Measurements from ENCODE around the gene ERBB3. TPM values are rescaled to one million over a fixed set of nuclear protein-coding genes. Genes with fewer than 3 reads are reported as not detected.

ERBB3 gene
- total RNA-seq, 2 donors from 2014 or later: 1.4 to 1.9 TPM

GRCh38 chr12:56084958-56085543, 5.1 kb downstream of the ERBB3 start:
- peak; percentile 46 to 62 for ATAC-seq (replicated peaks in 1 of 2)
- no peak overlapping the region for H3K4me3 Mint-ChIP-seq
- H3K36me3 Mint-ChIP-seq (ENCODE audit: insufficient read depth in 2 of 2): no peaks in the 10 kb centered on the region
- peaks cover 19% of the 10 kb centered on the region for H3K27me3 Mint-ChIP-seq (ENCODE audit: low read depth)
- peak; percentile 48 to 59 for DNase-seq
- no peaks in the 10 kb centered on the region for H3K9me3 Mint-ChIP-seq
- no peak overlapping the region for H3K27ac Mint-ChIP-seq
- H3K4me1 Mint-ChIP-seq (ENCODE audit: low read depth): peaks cover 4% of the 10 kb centered on the region

- DNase-seq (no peak), ATAC-seq (replicated peaks in 1 of 2) (no peak)
- Mint-ChIP-seq H3K4me1 (ENCODE audit: low read depth) (no peaks in the 10 kb centered on the region), H3K27me3 (ENCODE audit: low read depth) (peaks cover 17% of the 10 kb centered on the region), H3K36me3 (ENCODE audit: insufficient read depth in 2 of 2) (no peaks in the 10 kb centered on the region), H3K4me3 (no peak overlapping the region), H3K27ac (no peak overlapping the region), H3K9me3 (no peaks in the 10 kb centered on the region)
These were observed 6.1 kb downstream of the ERBB3 start for GRCh38 chr12:56086096-56086495.

GRCh38 chr12:56086608-56087007, 6.6 kb downstream of the ERBB3 start:
- Mint-ChIP-seq H3K4me3 (no peak overlapping the region), H3K27me3 (ENCODE audit: low read depth) (peaks cover 12% of the 10 kb centered on the region), H3K36me3 (ENCODE audit: insufficient read depth in 2 of 2) (no peaks in the 10 kb centered on the region), H3K4me1 (ENCODE audit: low read depth) (no peaks in the 10 kb centered on the region), H3K27ac (no peak overlapping the region), H3K9me3 (no peaks in the 10 kb centered on the region)
- ATAC-seq (replicated peaks in 1 of 2): no peak
- no peak for DNase-seq

GRCh38 chr12:56087220-56087619, 7.3 kb downstream of the ERBB3 start:
- DNase-seq (no peak), ATAC-seq (replicated peaks in 1 of 2) (no peak)
- no peaks in the 10 kb centered on the region for H3K36me3 Mint-ChIP-seq (ENCODE audit: insufficient read depth in 2 of 2)
- H3K27ac Mint-ChIP-seq: no peak overlapping the region
- no peaks in the 10 kb centered on the region for H3K4me1 Mint-ChIP-seq (ENCODE audit: low read depth)
- no peak overlapping the region for H3K4me3 Mint-ChIP-seq
- peaks cover 7% of the 10 kb centered on the region for H3K27me3 Mint-ChIP-seq (ENCODE audit: low read depth)
- no peaks in the 10 kb centered on the region for H3K9me3 Mint-ChIP-seq

- Mint-ChIP-seq H3K27ac (no peak overlapping the region), H3K36me3 (ENCODE audit: insufficient read depth in 2 of 2) (no peaks in the 10 kb centered on the region), H3K9me3 (no peaks in the 10 kb centered on the region), H3K27me3 (ENCODE audit: low read depth) (no peaks in the 10 kb centered on the region), H3K4me1 (ENCODE audit: low read depth) (peaks cover 19% of the 10 kb centered on the region), H3K4me3 (no peak overlapping the region)
- ATAC-seq (replicated peaks in 1 of 2) (no peak), DNase-seq (no peak)
These were observed 17.8 kb downstream of the ERBB3 start for GRCh38 chr12:56097738-56098137.

- H3K4me3 Mint-ChIP-seq: no peak overlapping the region
- ATAC-seq (replicated peaks in 1 of 2): no peak
These were observed 18.6 kb downstream of the ERBB3 start for GRCh38 chr12:56098592-56098991.

GRCh38 chr12:56099787-56100186, 19.8 kb downstream of the ERBB3 start:
- H3K9me3 Mint-ChIP-seq: no peaks in the 10 kb centered on the region
- no peak overlapping the region for H3K27ac Mint-ChIP-seq
- no peak overlapping the region for H3K4me3 Mint-ChIP-seq
- DNase-seq (no peak), ATAC-seq (replicated peaks in 1 of 2) (no peak)
- H3K4me1 Mint-ChIP-seq (ENCODE audit: low read depth): peaks cover 28% of the 10 kb centered on the region
- H3K36me3 Mint-ChIP-seq (ENCODE audit: insufficient read depth in 2 of 2): peaks cover 4% of the 10 kb centered on the region in 2 donors
- H3K27me3 Mint-ChIP-seq (ENCODE audit: low read depth): no peaks in the 10 kb centered on the region

More at GRCh38 chr12:56098592-56098991, 18.6 kb downstream of the ERBB3 start:
- Mint-ChIP-seq H3K4me1 (ENCODE audit: low read depth) (peaks cover 28% of the 10 kb centered on the region), H3K36me3 (ENCODE audit: insufficient read depth in 2 of 2) (no peaks in the 10 kb centered on the region), H3K27me3 (ENCODE audit: low read depth) (no peaks in the 10 kb centered on the region), H3K27ac (no peak overlapping the region), H3K9me3 (no peaks in the 10 kb centered on the region)
- DNase-seq: no peak

GRCh38 chr12:56101045-56101444, 21.1 kb downstream of the ERBB3 start:
- peaks cover 7 to 9% of the 10 kb centered on the region in 2 donors for H3K36me3 Mint-ChIP-seq (ENCODE audit: insufficient read depth in 2 of 2)
- no peak overlapping the region for H3K4me3 Mint-ChIP-seq
- no peaks in the 10 kb centered on the region for H3K27me3 Mint-ChIP-seq (ENCODE audit: low read depth)
- ATAC-seq (replicated peaks in 1 of 2): no peak
- no peaks in the 10 kb centered on the region for H3K9me3 Mint-ChIP-seq
- peak overlapping the region; percentile 39 for H3K27ac Mint-ChIP-seq
- DNase-seq: no peak
- peaks cover 36% of the 10 kb centered on the region for H3K4me1 Mint-ChIP-seq (ENCODE audit: low read depth)

- Mint-ChIP-seq H3K9me3 (no peaks in the 10 kb centered on the region), H3K27me3 (ENCODE audit: low read depth) (no peaks in the 10 kb centered on the region), H3K27ac (peak overlapping the region; percentile 98), H3K4me1 (ENCODE audit: low read depth) (peaks cover 49% of the 10 kb centered on the region), H3K36me3 (ENCODE audit: insufficient read depth in 2 of 2) (peaks cover 11 to 13% of the 10 kb centered on the region in 2 donors), H3K4me3 (peak overlapping the region; percentile 94 to 97)
- DNase-seq: no peak
- ATAC-seq (replicated peaks in 1 of 2): no peak
These were observed 22.7 kb downstream of the ERBB3 start for GRCh38 chr12:56102683-56103065.

- DNase-seq (no peak), ATAC-seq (replicated peaks in 1 of 2) (peak in 1 of 2 donors; percentile 21)
- peak overlapping the region; percentile 94 to 97 for H3K4me3 Mint-ChIP-seq
- peak overlapping the region; percentile 98 for H3K27ac Mint-ChIP-seq
- no peaks in the 10 kb centered on the region for H3K9me3 Mint-ChIP-seq
- H3K4me1 Mint-ChIP-seq (ENCODE audit: low read depth): peaks cover 49% of the 10 kb centered on the region
- H3K27me3 Mint-ChIP-seq (ENCODE audit: low read depth): no peaks in the 10 kb centered on the region
- H3K36me3 Mint-ChIP-seq (ENCODE audit: insufficient read depth in 2 of 2): peaks cover 11 to 13% of the 10 kb centered on the region in 2 donors
These were observed 23.2 kb downstream of the ERBB3 start for GRCh38 chr12:56103066-56103711.

- ATAC-seq (replicated peaks in 1 of 2): no peak
- H3K27me3 Mint-ChIP-seq (ENCODE audit: low read depth): no peaks in the 10 kb centered on the region
- peak overlapping the region; percentile 94 to 97 for H3K4me3 Mint-ChIP-seq
- no peaks in the 10 kb centered on the region for H3K9me3 Mint-ChIP-seq
- H3K27ac Mint-ChIP-seq: peak overlapping the region; percentile 98
- peaks cover 49% of the 10 kb centered on the region for H3K4me1 Mint-ChIP-seq (ENCODE audit: low read depth)
- DNase-seq: no peak
- H3K36me3 Mint-ChIP-seq (ENCODE audit: insufficient read depth in 2 of 2): peaks cover 13% of the 10 kb centered on the region in 2 donors
These were observed 23.8 kb downstream of the ERBB3 start for GRCh38 chr12:56103823-56104108.

- Mint-ChIP-seq H3K27ac (peak within 1 kb of the TSS; percentile 98), H3K9me3 (no peaks in the 10 kb centered on the region), H3K4me1 (ENCODE audit: low read depth) (peaks cover 49% of the 10 kb centered on the region), H3K4me3 (peak within 1 kb of the TSS; percentile 94 to 97), H3K36me3 (ENCODE audit: insufficient read depth in 2 of 2) (peaks cover 13 to 15% of the 10 kb centered on the region in 2 donors), H3K27me3 (ENCODE audit: low read depth) (no peaks in the 10 kb centered on the region)
- DNase-seq (peak; percentile 98 to 99), ATAC-seq (replicated peaks in 1 of 2) (peak; percentile 93 to 94)
These were observed 24.3 kb downstream of the ERBB3 start, which contains the start of gene PA2G4 for GRCh38 chr12:56104109-56104814. TSS of gene PA2G4 (plus strand) at chr12:56104559. CDS start at chr12:56104738, 179 bp downstream.

GRCh38 chr12:56104815-56105608, 25.0 kb downstream of the ERBB3 start:
- DNase-seq (peak; percentile 27 to 37), ATAC-seq (replicated peaks in 1 of 2) (peak; percentile 8 to 14)
- peak overlapping the region; percentile 94 to 97 for H3K4me3 Mint-ChIP-seq
- H3K9me3 Mint-ChIP-seq: no peaks in the 10 kb centered on the region
- peak overlapping the region; percentile 98 for H3K27ac Mint-ChIP-seq
- H3K27me3 Mint-ChIP-seq (ENCODE audit: low read depth): no peaks in the 10 kb centered on the region
- H3K4me1 Mint-ChIP-seq (ENCODE audit: low read depth): peaks cover 49% of the 10 kb centered on the region
- peaks cover 13 to 17% of the 10 kb centered on the region in 2 donors for H3K36me3 Mint-ChIP-seq (ENCODE audit: insufficient read depth in 2 of 2)

Measured in activated T-cell treated with anti-CD3 and anti-CD28 coated beads, Interleukin-2, amount 50 U/mL, for 72 hours (primary cell).